ENCODE data around the gene SHCBP1L.
"Not testable (repeated sequence)": the region's sequence is repeated elsewhere in the genome, so short reads cannot be mapped to it uniquely, and the experiment has no call there.

The SHCBP1L gene

GRCh38 chr1:182962554-182963115 lies 9.7 kb upstream of the SHCBP1L start:
- DNase-seq, result peak; percentile 51

- no peak for DNase-seq
These were observed 7.1 kb upstream of the SHCBP1L start for GRCh38 chr1:182960046-182960445.

GRCh38 chr1:182957902-182958395 lies 5.0 kb upstream of the SHCBP1L start:
- no peak for DNase-seq

DNA sequence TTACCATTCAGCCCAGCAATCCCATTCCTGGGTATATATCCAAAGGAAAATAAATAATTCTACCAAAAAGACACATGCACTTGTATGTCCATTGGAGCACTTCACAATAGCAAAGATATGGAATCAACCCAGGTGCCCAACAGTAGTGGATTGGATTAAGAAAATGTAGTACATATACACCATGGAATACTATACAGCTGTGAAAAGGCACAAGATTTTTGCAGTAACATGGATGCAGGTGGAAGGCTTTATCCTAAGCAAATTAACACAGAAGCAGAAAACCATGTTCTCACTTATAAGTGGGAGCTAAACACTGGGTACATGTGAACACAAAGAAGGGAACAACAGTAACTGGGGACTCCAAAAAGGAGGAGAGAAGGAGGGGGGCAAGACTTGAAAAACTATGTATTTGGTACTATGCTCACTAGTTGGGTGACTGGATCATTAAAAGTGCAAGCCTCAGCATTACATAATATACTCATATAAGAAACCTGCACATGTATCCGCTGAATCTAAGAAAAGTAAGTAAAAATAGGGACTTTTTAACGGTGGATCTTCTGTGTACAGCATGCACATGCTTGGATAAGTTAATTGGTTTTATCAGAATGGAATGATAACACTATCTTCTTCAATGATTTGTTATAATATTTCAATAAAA lies 3.9 kb upstream of the SHCBP1L start:
- no peak for DNase-seq

- DNase-seq, result no peak
These were observed 2.9 kb upstream of the SHCBP1L start for GRCh38 chr1:182955596-182956588.

DNA sequence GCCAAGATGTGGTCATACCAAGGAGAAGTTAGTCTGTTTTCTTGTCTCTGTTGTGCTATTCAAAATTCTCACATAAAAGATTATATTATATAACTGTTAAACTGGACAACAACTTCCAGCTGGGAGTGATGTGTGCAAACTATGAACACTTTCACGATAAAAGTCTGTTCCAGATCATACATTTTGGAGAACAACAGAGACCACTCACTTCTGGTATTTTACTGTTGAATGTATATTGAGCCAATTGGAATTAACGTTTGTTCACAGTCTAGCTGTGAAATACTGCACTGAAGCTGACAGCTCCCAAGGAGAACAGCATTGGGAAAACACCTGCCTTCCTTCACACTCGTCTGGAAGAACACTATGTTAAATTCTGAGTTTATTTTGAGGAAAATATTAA lies 860 bp upstream of the SHCBP1L start:
- DNase-seq, result no peak

DNA sequence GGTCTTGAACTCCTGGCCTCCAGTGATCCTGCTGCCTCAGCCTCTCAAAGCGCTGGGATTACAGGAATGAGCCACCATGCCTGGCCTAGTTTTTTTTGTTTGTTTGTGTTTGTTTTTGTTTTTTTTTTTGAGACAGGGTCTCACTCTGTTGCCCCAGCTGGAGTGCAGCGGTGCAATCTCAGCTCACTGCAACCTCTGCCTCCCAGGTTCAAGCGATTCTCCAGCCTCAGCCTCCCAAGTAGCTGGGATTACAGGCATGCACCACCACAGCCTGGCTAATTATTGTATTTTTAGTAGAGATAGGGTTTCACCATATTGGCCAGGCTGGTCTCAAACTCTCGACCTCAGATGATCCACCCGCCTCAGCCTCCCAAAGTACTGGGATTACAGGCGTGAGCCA lies 9.6 kb downstream of the SHCBP1L start:
- DNase-seq, result not testable (repeated sequence)

- not testable (repeated sequence) for DNase-seq
These were observed 10.8 kb downstream of the SHCBP1L start for GRCh38 chr1:182942145-182942544.

DNA sequence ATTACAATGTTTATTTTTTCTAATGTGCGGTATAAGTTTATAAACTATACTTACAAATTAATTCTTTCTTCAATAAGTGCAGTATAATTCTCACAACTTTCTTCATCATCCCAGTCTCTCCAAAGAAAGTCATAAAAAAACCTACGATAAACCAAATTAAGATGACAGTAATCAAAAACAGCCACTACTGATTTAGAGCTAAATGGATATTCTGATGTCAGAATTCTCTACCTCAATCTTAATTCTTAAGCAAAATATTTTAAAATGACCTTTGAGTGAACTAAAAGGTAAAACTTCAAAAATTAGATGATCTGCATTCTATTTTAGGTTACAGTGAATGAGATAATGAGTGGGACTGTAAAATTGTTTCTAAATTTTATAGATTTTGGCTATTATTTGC lies 13.6 kb downstream of the SHCBP1L start:
- no peak for DNase-seq

DNA sequence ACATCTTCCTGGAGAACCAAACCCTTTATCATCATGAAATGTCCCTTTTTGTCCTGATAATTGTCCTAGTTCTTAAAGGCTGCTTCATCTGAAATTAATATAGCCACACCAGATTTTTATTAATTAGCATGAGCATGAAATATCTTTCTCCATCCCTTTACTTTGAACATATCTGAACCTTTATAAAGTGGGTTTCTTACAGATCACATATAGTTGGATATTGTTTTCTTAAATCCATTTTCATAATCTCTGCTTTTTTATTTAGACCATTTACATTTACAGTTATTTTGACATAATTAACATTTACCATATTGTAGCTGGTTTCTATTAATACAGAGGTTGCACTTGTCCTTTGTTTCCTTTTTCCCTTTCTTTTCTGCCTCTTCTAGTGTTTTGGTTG lies 17.2 kb downstream of the SHCBP1L start:
- DNase-seq, result no peak

DNA sequence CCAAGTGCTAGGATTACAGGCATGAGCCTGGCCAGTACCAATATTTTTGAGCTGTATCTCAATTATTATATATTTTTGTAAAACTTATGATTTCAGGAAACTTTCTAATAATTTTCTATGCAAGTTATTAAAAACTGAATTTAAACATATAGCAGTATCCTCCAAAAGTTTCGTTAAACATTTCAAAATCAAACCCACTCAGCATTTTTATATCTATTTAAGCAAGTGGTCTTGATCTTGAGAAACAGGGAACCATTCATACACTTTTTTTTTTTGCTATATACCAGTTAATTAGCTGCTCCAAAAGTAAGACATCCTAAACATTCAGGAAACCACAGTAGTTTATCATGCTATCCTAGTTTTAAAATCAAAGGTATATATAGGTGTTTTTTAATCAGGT lies 22.0 kb downstream of the SHCBP1L start:
- DNase-seq, result no peak

- no peak for DNase-seq
These were observed 25.1 kb downstream of the SHCBP1L start for GRCh38 chr1:182927693-182928433.

DNA sequence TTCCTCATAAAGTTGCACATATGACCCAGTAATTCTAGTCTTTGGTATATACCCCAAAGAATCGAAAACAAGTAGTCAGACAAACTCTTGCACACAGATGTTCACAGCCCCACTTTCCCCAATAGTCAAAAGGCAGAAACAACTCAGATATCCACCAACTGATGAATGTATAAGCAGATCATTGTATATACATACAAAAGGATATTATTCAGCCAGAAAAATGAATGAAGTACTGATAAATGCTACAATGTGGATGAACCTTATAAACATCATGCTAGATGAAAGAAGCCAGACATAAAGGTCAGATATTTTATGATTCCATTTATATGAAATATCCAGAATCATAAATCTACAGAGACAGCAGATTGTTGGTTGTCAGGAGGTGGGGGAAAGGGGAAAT lies 27.3 kb downstream of the SHCBP1L start:
- no peak for DNase-seq

- no peak for DNase-seq
These were observed 35.6 kb downstream of the SHCBP1L start for GRCh38 chr1:182917378-182917777.

- DNase-seq, result no peak
These were observed 39.6 kb downstream of the SHCBP1L start for GRCh38 chr1:182913401-182913800.

DNA sequence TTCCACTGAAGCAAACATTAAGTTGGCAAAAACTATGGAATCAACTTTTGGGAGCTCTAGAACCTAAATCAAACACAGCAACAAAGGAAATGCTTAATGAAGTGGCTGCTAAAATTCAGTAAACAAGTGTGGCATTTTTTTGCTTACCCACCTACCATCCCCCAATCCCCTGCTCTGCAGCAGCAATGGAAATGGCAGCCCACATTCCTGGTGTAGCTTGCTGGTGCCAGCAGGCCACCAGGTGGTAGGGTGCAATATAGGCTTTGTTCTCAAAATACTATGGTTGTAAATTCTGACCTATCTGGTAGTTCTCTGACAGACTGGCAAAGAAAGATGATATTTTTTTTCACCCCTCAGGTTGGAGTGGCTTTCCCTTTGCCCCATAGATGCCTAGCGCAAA lies 42.8 kb downstream of the SHCBP1L start:
- DNase-seq, result no peak

- peak; percentile 7 for DNase-seq
These were observed 43.4 kb downstream of the SHCBP1L start for GRCh38 chr1:182909578-182909977.

GRCh38 chr1:182905321-182905720 lies 47.6 kb downstream of the SHCBP1L start:
- DNase-seq, result no peak

- not testable (repeated sequence) for DNase-seq
These were observed 51.0 kb downstream of the SHCBP1L start for GRCh38 chr1:182901946-182902345.

- no peak for DNase-seq
These were observed 55.3 kb downstream of the SHCBP1L start for GRCh38 chr1:182897696-182898095.

GRCh38 chr1:182890927-182891610 lies 61.9 kb downstream of the SHCBP1L start:
- DNase-seq, result peak; percentile 60

GRCh38 chr1:182889997-182890396 lies 63.0 kb downstream of the SHCBP1L start:
- DNase-seq, result no peak
